CD4-positive, alpha-beta T cell (primary cell): ENCODE results near the gene MPDZ. TPM values are rescaled to one million over a fixed set of nuclear protein-coding genes. Genes with fewer than 3 reads are reported as not detected.

ENCODE experiments used
- ATAC-seq: fragments of 200-7000 bp; cut with Tn5 transposase; one replicate; pipeline ENCODE4 v1.10.0; 2022; ENCODE audit warnings: mild to moderate bottlenecking; ENCODE audit not compliant: poor library complexity
- CTCF ChIA-PET: fragments of 350-600 bp; sonication (Branson Sonifier 250); formaldehyde crosslinking; loops from one replicate; lab custom pipeline; 2021; ENCODE audit warnings: antibody characterized with exemption, inconsistent platforms; lab: Charles Lee
- POLR2A ChIA-PET: fragments of 350-600 bp; sonication (Branson Sonifier 250); formaldehyde crosslinking; loops from one replicate; lab custom pipeline; 2021; ENCODE audit warnings: antibody characterized with exemption, inconsistent platforms; lab: Charles Lee
- DNase-seq, 14 experiments: peaks; one replicate each; pipeline ENCODE4 v3.0.0-alpha.2; 2013 to 2020; ENCODE audit warnings: mixed read lengths in 2 of 14
- H3K27ac ChIP-seq, 2 donors: one replicate each; pipeline versions ENCODE4 v1.5.1 to v1.7.0; 2013; ENCODE audit warnings: low read length in 2 of 2, low read depth in 1 of 2, mild to moderate bottlenecking in 1 of 2
- H3K27me3 ChIP-seq, 2 experiments: 1 replicate in 1 of 2; 2 replicates in 1 of 2; pipeline versions ENCODE4 v1.6.1 to v1.7.0; 2013; ENCODE audit warnings: low read length in 2 of 2, control low read depth in 1 of 2, mild to moderate bottlenecking in 1 of 2, moderate library complexity in 1 of 2; ENCODE audit not compliant: insufficient read depth in 2 of 2, control insufficient read depth in 1 of 2
- H3K36me3 ChIP-seq: one replicate; pipeline ENCODE4 v1.6.1; 2013; ENCODE audit warnings: low read length, control low read depth; ENCODE audit not compliant: insufficient read depth
- H3K4me1 ChIP-seq: one replicate; pipeline ENCODE4 v1.6.1; 2013; ENCODE audit warnings: low read length, control low read depth; ENCODE audit not compliant: insufficient read depth
- H3K4me3 ChIP-seq: one replicate; pipeline ENCODE4 v1.5.1; 2013; ENCODE audit warnings: mild to moderate bottlenecking, low read length, moderate library complexity
- H3K9me3 ChIP-seq, 2 experiments: 1 replicate in 1 of 2; 2 replicates in 1 of 2; pipeline versions ENCODE4 v1.6.1 to v1.7.0; 2013; ENCODE audit warnings: low read length in 2 of 2, mild to moderate bottlenecking in 2 of 2, control low read depth in 1 of 2, moderate library complexity in 1 of 2; ENCODE audit not compliant: control insufficient read depth in 1 of 2, insufficient read depth in 1 of 2
- H3K27ac Mint-ChIP-seq: one replicate; pipeline ENCODE4 v1.8.0; 2020; ENCODE audit warnings: mixed read lengths
- H3K27me3 Mint-ChIP-seq: one replicate; pipeline ENCODE4 v1.8.0; 2021; ENCODE audit warnings: mixed read lengths
- H3K36me3 Mint-ChIP-seq: one replicate; pipeline ENCODE4 v1.8.0; 2021; ENCODE audit warnings: low read depth, mixed read lengths
- H3K4me1 Mint-ChIP-seq: one replicate; pipeline ENCODE4 v1.8.0; 2021; ENCODE audit warnings: low read depth, mixed read lengths
- H3K4me3 Mint-ChIP-seq: one replicate; pipeline ENCODE4 v1.8.0; 2020; ENCODE audit warnings: mild to moderate bottlenecking, mixed read lengths
- H3K9me3 Mint-ChIP-seq: one replicate; pipeline ENCODE4 v1.8.0; 2020; ENCODE audit warnings: mixed read lengths
- CTCF ChIP-seq: fragments of 200-600 bp; IDR thresholded peaks from one replicate; pipeline ENCODE4 v1.8.0; 2022; ENCODE audit warnings: antibody characterized with exemption, mild to moderate bottlenecking
- intact Hi-C, 2 experiments: fragments of 100-400 bp; cut with DNase I in 1 of 2; cut with micrococcal nuclease in 1 of 2; formaldehyde crosslinking; loops; one replicate each; pipeline versions ENCODE4 v1.15.1 to v1.9.0; 2023 to 2025; cut with DNase I, micrococcal nuclease
- total RNA-seq, 174 experiments: library from RNA in 2 of 174; stranded (reverse) in 2 of 174; gene quantifications; one replicate each; pipeline ENCODE4 v1.2.3 and lab custom pipeline; 2021 to 2026

MPDZ gene
- total RNA-seq, 2 experiments from 2014 or later: not detected

DNA sequence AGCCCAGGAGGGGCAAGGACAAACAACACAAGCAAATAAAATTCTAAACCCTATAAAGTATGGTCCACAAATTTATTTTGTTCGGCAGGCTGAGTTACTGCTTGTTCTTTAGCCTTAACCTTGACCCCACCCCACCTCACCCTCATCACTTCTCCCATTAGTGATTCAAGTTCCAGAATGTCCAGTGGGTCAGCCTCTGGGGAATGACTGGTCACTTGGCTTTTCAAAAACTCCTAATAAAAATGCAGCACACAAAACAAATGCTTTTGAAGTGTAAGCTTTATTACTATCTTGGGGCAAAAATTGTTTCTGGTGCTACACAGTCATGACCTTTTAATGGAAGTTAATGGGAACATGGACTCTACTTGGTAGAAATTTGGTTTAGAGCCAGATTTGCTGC lies 142.1 kb downstream of the MPDZ start:
- intact Hi-C loops: no loop called here
- no peak overlapping the region for H3K4me3 Mint-ChIP-seq
- no peaks in the 10 kb centered on the region for H3K27me3 Mint-ChIP-seq
- POLR2A ChIA-PET: no interaction called here
- TF ChIP-seq CTCF: no peak
- CTCF ChIA-PET: no interaction called here
- H3K27ac ChIP-seq: no peak overlapping the region
- ATAC-seq (no peak), DNase-seq (no peak)
- H3K27ac Mint-ChIP-seq: no peak overlapping the region
- H3K9me3 Mint-ChIP-seq: peaks cover 5% of the 10 kb centered on the region
- no peak overlapping the region for H3K4me3 ChIP-seq
- H3K27me3 ChIP-seq: no peaks in the 10 kb centered on the region
- no peaks in the 10 kb centered on the region for H3K36me3 ChIP-seq
- H3K4me1 Mint-ChIP-seq: no peaks in the 10 kb centered on the region
- no peaks in the 10 kb centered on the region for H3K36me3 Mint-ChIP-seq
- no peaks in the 10 kb centered on the region for H3K4me1 ChIP-seq
- peaks cover 0 to 4% of the 10 kb centered on the region in 2 experiments for H3K9me3 ChIP-seq

DNA sequence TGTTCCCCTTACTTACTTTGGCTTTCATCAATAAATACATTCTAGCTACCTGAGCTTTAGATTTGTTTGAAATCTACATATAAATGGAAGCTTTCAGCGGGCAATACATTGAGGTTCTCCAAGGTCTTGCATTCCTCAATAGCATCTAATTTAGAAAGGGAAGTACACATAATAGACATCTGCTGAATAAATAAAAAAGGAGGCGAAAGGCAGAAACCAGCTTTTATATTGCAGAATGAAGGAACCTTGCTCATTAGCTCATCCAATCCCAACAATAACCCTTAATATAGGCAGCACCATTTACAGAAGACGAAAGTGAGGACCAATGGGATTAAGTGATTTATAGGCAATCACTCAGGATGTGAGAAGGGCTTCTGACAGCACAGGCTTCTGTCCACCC lies 147.5 kb downstream of the MPDZ start:
- TF ChIP-seq CTCF: no peak
- no peak overlapping the region for H3K4me3 ChIP-seq
- no peaks in the 10 kb centered on the region for H3K4me1 ChIP-seq
- no peaks in the 10 kb centered on the region for H3K27me3 Mint-ChIP-seq
- CTCF ChIA-PET: no interaction called here
- no peaks in the 10 kb centered on the region for H3K36me3 Mint-ChIP-seq
- H3K4me1 Mint-ChIP-seq: no peaks in the 10 kb centered on the region
- H3K9me3 ChIP-seq: peaks cover 0 to 4% of the 10 kb centered on the region in 2 experiments
- no peak overlapping the region for H3K4me3 Mint-ChIP-seq
- POLR2A ChIA-PET: no interaction called here
- no peak overlapping the region for H3K27ac ChIP-seq
- intact Hi-C loops: no loop called here
- no peak overlapping the region for H3K27ac Mint-ChIP-seq
- DNase-seq: no peak
- peaks cover 5% of the 10 kb centered on the region for H3K9me3 Mint-ChIP-seq
- H3K27me3 ChIP-seq: no peaks in the 10 kb centered on the region
- no peak for ATAC-seq
- H3K36me3 ChIP-seq: no peaks in the 10 kb centered on the region

DNA sequence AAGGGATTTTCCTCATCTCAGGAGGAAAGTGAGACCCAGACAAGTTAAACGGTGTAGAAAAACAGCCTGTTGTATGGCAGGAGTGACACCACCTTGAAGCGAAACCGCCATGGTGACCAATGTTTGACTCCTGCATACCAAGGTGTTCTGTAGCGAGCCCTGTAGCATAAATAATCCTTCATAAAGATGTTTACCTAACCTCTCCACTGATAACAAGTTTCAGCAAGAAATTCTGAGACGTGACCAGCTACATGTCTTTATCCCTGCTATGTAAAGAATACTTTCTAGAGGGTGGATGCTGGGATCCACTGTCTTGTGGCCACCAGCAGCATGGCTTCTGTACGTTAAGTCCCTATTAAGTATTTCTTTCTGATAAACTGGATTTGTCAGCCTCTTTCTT lies 148.1 kb downstream of the MPDZ start:
- no peak overlapping the region for H3K4me3 Mint-ChIP-seq
- H3K4me1 ChIP-seq: no peaks in the 10 kb centered on the region
- H3K27me3 ChIP-seq: no peaks in the 10 kb centered on the region
- no peaks in the 10 kb centered on the region for H3K36me3 Mint-ChIP-seq
- H3K27ac Mint-ChIP-seq: no peak overlapping the region
- H3K9me3 Mint-ChIP-seq: peaks cover 8% of the 10 kb centered on the region
- H3K9me3 ChIP-seq: peaks cover 0 to 3% of the 10 kb centered on the region in 2 experiments
- no peaks in the 10 kb centered on the region for H3K27me3 Mint-ChIP-seq
- no peaks in the 10 kb centered on the region for H3K36me3 ChIP-seq
- no peak overlapping the region for H3K27ac ChIP-seq
- ChIA-PET CTCF (no interaction called here), POLR2A (no interaction called here)
- no peaks in the 10 kb centered on the region for H3K4me1 Mint-ChIP-seq
- DNase-seq (no peak), ATAC-seq (no peak)
- TF ChIP-seq CTCF: no peak
- H3K4me3 ChIP-seq: no peak overlapping the region
- intact Hi-C loops: no loop called here
